ENCODE data around the gene SUSD3.

Gene SUSD3

GRCh38 chr9:93118863-93119702 lies 60.6 kb downstream of the SUSD3 start:
- H3K4me1 ChIP-seq, result peaks cover 48 to 93% (median 58%) of the 10 kb centered on the region in 10 experiments
- peak overlapping the region in 2 of 10 experiments; percentile 6 to 14; a peak in 2 of 20 replicates for H3K4me3 ChIP-seq
- H3K27ac ChIP-seq, result peak overlapping the region; percentile 61 to 88 (median 81)
- peak overlapping the region; percentile 20 to 74 (median 64); a peak in 19 of 22 replicates for H3K9ac ChIP-seq
- peaks cover 28 to 45% (median 33%) of the 10 kb centered on the region in 11 experiments for H3K36me3 ChIP-seq
- peak overlapping the region; percentile 60 to 99 (median 82) for H3K4me2 ChIP-seq
- H4K20me1 ChIP-seq, result peaks cover 0 to 8% (median 0%) of the 10 kb centered on the region in 11 experiments; a peak in 4 of 22 replicates
- H3K9me3 ChIP-seq (replicated peaks in 1 of 11), result no peaks in the 10 kb centered on the region
- H3K27me3 ChIP-seq, result no peaks in the 10 kb centered on the region
- TF ChIP-seq Cebpa-rat (IDR thresholded peaks at IDR 0.05), result no peak

GRCh38 chr9:93119703-93119952 lies 61.1 kb downstream of the SUSD3 start:
- Histone ChIP-seq H3K27ac (peak overlapping the region; percentile 61 to 88 (median 81)), H3K36me3 (peaks cover 31 to 45% (median 38%) of the 10 kb centered on the region in 11 experiments), H3K4me3 (peak overlapping the region in 2 of 10 experiments; percentile 6 to 14; a peak in 2 of 20 replicates), H3K4me1 (peaks cover 43 to 93% (median 53%) of the 10 kb centered on the region in 10 experiments), H4K20me1 (peaks cover 0 to 13% (median 0%) of the 10 kb centered on the region in 11 experiments; a peak in 6 of 22 replicates), H3K4me2 (peak overlapping the region; percentile 60 to 99 (median 82)), H3K27me3 (no peaks in the 10 kb centered on the region), H3K9ac (peak overlapping the region; percentile 20 to 74 (median 64); a peak in 19 of 22 replicates), H3K9me3 (replicated peaks in 1 of 11) (no peaks in the 10 kb centered on the region)
- TF ChIP-seq Cebpa-rat (IDR thresholded peaks at IDR 0.05), result no peak

DNA sequence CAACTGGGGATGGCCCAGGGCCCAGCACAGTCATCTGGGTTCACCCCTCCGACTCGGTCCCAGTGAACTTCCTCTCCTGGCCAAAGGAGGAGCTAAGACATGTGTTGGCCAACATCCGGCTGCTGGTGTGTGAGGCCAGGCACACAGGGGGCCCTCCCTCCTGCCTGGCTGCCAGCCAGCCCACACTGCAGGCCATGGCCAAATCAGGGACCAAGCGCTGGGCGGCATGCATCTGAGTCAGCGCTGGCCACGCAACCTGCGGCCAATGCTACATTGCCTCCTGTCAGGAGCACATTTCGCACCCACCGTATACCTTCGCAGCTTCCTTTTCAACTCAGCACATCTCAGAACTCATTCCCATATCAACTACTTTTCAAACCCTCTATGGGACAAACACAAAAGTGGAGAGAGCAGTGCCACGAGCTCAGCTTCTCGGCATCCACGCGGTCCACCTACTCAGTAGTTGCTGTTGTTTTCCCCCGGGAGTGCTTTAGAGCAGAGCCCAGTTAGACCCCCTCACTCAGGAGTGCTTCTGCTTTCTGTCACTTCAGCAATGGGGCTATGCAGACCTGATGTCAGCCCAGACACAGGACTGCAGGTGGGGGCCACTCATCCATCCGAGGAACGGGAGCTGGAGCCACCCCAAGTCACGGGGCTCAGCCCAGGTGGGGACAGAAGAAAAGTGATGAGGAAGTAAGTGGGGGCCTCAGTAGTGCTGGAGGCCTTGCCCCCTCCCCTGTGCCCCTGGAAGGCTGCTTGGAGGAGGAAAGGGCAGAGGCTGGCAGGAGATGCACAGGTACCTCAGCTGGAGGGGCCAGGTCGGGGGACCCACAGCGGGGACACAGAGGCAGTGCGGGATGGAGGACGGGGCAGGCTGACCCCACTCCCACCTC lies 61.7 kb downstream of the SUSD3 start:
- peak overlapping the region; percentile 41 to 74 (median 66); a peak in 21 of 22 replicates for H3K9ac ChIP-seq
- H3K27me3 ChIP-seq, result no peaks in the 10 kb centered on the region
- peaks cover 36 to 49% (median 43%) of the 10 kb centered on the region in 11 experiments for H3K36me3 ChIP-seq
- peaks cover 38 to 93% (median 48%) of the 10 kb centered on the region in 10 experiments for H3K4me1 ChIP-seq
- TF ChIP-seq Cebpa-rat (IDR thresholded peaks at IDR 0.05), result peak in 7 of 11 experiments; percentile 15 to 77 (median 33); a peak in 6 of 22 replicates
- H3K9me3 ChIP-seq (replicated peaks in 1 of 11), result no peaks in the 10 kb centered on the region
- H3K4me3 ChIP-seq, result peak overlapping the region in 2 of 10 experiments; percentile 6 to 14; a peak in 1 of 20 replicates
- peak overlapping the region; percentile 60 to 99 (median 82) for H3K4me2 ChIP-seq
- H3K27ac ChIP-seq, result peak overlapping the region; percentile 69 to 88 (median 81)
- peaks cover 0 to 19% (median 3%) of the 10 kb centered on the region in 11 experiments; a peak in 6 of 22 replicates for H4K20me1 ChIP-seq

- Histone ChIP-seq H3K4me2 (peak overlapping the region; percentile 60 to 99 (median 82)), H3K27me3 (no peaks in the 10 kb centered on the region), H3K27ac (peak overlapping the region; percentile 35 to 88 (median 81); a peak in 21 of 22 replicates), H4K20me1 (peaks cover 0 to 26% (median 7%) of the 10 kb centered on the region in 11 experiments; a peak in 6 of 22 replicates), H3K9me3 (replicated peaks in 1 of 11) (no peaks in the 10 kb centered on the region), H3K4me3 (peak overlapping the region in 1 of 10 experiments; percentile 19; a peak in 2 of 20 replicates), H3K36me3 (peaks cover 43 to 56% (median 50%) of the 10 kb centered on the region in 11 experiments), H3K9ac (peak overlapping the region; percentile 37 to 74 (median 66); a peak in 20 of 22 replicates), H3K4me1 (peaks cover 42 to 99% (median 54%) of the 10 kb centered on the region in 10 experiments)
- no peak for TF ChIP-seq Cebpa-rat (IDR thresholded peaks at IDR 0.05)
Measured at GRCh38 chr9:93120846-93121315, 62.4 kb downstream of the SUSD3 start.

DNA sequence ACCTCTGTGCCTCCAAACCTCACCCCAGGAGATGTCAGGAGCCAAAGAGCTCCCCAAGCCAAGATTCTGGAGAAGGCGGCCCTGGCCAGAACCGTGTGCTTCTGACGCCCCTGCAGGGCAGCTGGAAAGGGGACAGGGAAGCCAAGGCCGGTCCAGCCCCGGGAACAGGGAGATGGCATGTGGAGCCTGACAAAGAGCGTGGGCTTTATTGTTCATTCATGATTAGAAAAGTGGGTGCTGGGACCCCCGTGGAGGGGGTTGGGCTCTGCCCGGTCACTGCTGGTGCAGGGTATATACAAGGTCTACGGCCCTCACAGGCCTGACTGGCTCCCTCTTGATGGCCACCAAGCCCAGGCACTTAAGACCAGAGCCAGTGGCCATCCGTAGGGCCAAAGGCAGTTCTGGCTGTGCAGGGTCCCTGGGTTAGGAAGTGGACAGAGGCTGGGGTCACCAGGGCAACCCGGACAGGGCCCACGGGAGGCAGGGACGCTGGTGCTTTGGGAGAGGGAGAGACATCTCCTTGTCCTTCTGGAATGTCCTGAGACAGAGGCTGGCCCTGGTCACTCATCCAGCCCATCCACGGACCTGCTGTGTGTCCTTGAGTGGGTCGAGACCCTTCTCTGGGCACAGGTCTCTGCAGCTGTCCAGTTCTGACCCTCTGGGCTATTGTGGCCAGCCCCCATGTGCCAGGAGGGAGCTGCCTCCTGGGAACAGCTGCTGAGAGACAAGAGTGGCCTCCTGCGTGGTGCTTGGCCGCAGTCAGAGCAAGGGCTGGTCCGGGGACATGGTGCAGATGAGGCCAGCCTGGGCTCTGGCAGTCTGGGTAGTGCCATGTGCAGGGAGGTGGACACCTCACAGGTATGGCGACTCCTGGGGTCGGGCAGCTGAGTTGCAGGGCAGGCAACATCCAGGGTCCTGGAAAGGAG lies 63.1 kb downstream of the SUSD3 start:
- Histone ChIP-seq H3K27me3 (no peaks in the 10 kb centered on the region), H3K36me3 (peaks cover 46 to 62% (median 56%) of the 10 kb centered on the region in 11 experiments), H3K9me3 (replicated peaks in 1 of 11) (no peaks in the 10 kb centered on the region), H3K27ac (peak overlapping the region; percentile 35 to 88 (median 81); a peak in 21 of 22 replicates), H3K4me3 (peak overlapping the region in 1 of 10 experiments; percentile 19; a peak in 2 of 20 replicates), H3K9ac (peak overlapping the region in 10 of 11 experiments; percentile 33 to 74 (median 68); a peak in 16 of 22 replicates), H3K4me1 (peaks cover 44 to 100% (median 54%) of the 10 kb centered on the region in 10 experiments), H4K20me1 (peaks cover 0 to 33% (median 12%) of the 10 kb centered on the region in 11 experiments; a peak in 7 of 22 replicates), H3K4me2 (peak overlapping the region; percentile 60 to 99 (median 82); a peak in 18 of 22 replicates)
- TF ChIP-seq Cebpa-rat (IDR thresholded peaks at IDR 0.05), result no peak

GRCh38 chr9:93122721-93123221 lies 64.3 kb downstream of the SUSD3 start:
- Histone ChIP-seq H3K27me3 (no peaks in the 10 kb centered on the region), H3K36me3 (peaks cover 46 to 63% (median 56%) of the 10 kb centered on the region in 11 experiments), H3K9me3 (replicated peaks in 1 of 11) (no peaks in the 10 kb centered on the region), H4K20me1 (peaks cover 0 to 45% (median 24%) of the 10 kb centered on the region in 11 experiments; a peak in 10 of 22 replicates), H3K9ac (peak overlapping the region in 4 of 11 experiments; percentile 41 to 73 (median 68); a peak in 4 of 22 replicates), H3K27ac (peak overlapping the region in 7 of 11 experiments; percentile 25 to 88 (median 79); a peak in 11 of 22 replicates), H3K4me3 (no peak overlapping the region), H3K4me2 (peak overlapping the region in 3 of 11 experiments; percentile 95 to 99 (median 97); a peak in 6 of 22 replicates), H3K4me1 (peaks cover 54 to 100% (median 62%) of the 10 kb centered on the region in 10 experiments)
- no peak for TF ChIP-seq Cebpa-rat (IDR thresholded peaks at IDR 0.05)

Measured in BLaER1 treated with 17β-estradiol and CSF1 and Interleukin-3, amounts not matched to agents 10 nM and 100 nM (cell line).